Measurements from ENCODE around the gene LSG1.

LSG1 gene

GRCh38 chr3:194619741-194620140 is 52.2 kb downstream of the LSG1 start:
- H3K9me3 ChIP-seq (ENCODE audit: low read length): no peaks in the 10 kb centered on the region
- H3K9ac ChIP-seq (ENCODE audit: low read length): no peak overlapping the region
- no peak overlapping the region for H3K4me3 ChIP-seq (ENCODE audit: low read depth, low read length, poor library complexity, severe bottlenecking)
- H3K36me3 ChIP-seq (ENCODE audit: insufficient read depth, low read length): peaks cover 5% of the 10 kb centered on the region; the same call in 1 of the 2 replicates
- TF ChIP-seq CTCF (IDR thresholded peaks at IDR 0.05; ENCODE audit: low read length) (no peak), EZH2 (IDR thresholded peaks at IDR 0.05; ENCODE audit: borderline replicate concordance, low read length) (no peak)
- no peaks in the 10 kb centered on the region for H3K27me3 ChIP-seq (ENCODE audit: insufficient read depth, low read length)
- H2AFZ ChIP-seq (ENCODE audit: low read length): no peak overlapping the region
- H3K79me2 ChIP-seq (ENCODE audit: insufficient read depth, low read length): no peaks in the 10 kb centered on the region
- peaks cover 10% of the 10 kb centered on the region for H3K4me1 ChIP-seq (ENCODE audit: insufficient read depth, low read length, severe bottlenecking)
- no peaks in the 10 kb centered on the region for H3F3A ChIP-seq (ENCODE audit: insufficient read depth, low read length)
- H3K9me2 ChIP-seq (ENCODE audit: low read depth, low read length): no peaks in the 10 kb centered on the region
- no peak overlapping the region for H3K27ac ChIP-seq (ENCODE audit: low read depth, low read length, poor library complexity, severe bottlenecking)
- no peak overlapping the region for H3K4me2 ChIP-seq (ENCODE audit: low read length)
- H4K20me1 ChIP-seq (ENCODE audit: insufficient read depth, low read length): no peaks in the 10 kb centered on the region

- H3K4me1 ChIP-seq (ENCODE audit: insufficient read depth, low read length, severe bottlenecking): peaks cover 10% of the 10 kb centered on the region
- H3K4me3 ChIP-seq (ENCODE audit: low read depth, low read length, poor library complexity, severe bottlenecking): no peak overlapping the region
- no peaks in the 10 kb centered on the region for H3F3A ChIP-seq (ENCODE audit: insufficient read depth, low read length)
- no peaks in the 10 kb centered on the region for H3K9me2 ChIP-seq (ENCODE audit: low read depth, low read length)
- H3K9ac ChIP-seq (ENCODE audit: low read length): no peak overlapping the region
- no peak overlapping the region for H2AFZ ChIP-seq (ENCODE audit: low read length)
- H3K27ac ChIP-seq (ENCODE audit: low read depth, low read length, poor library complexity, severe bottlenecking): no peak overlapping the region
- TF ChIP-seq CTCF (IDR thresholded peaks at IDR 0.05; ENCODE audit: low read length): no peak
- TF ChIP-seq EZH2 (IDR thresholded peaks at IDR 0.05; ENCODE audit: borderline replicate concordance, low read length): no peak
- no peak overlapping the region for H3K4me2 ChIP-seq (ENCODE audit: low read length)
- H3K9me3 ChIP-seq (ENCODE audit: low read length): no peaks in the 10 kb centered on the region
- H3K27me3 ChIP-seq (ENCODE audit: insufficient read depth, low read length): no peaks in the 10 kb centered on the region
- H4K20me1 ChIP-seq (ENCODE audit: insufficient read depth, low read length): no peaks in the 10 kb centered on the region
- peaks cover 6% of the 10 kb centered on the region; the same call in 1 of the 2 replicates for H3K36me3 ChIP-seq (ENCODE audit: insufficient read depth, low read length)
- H3K79me2 ChIP-seq (ENCODE audit: insufficient read depth, low read length): no peaks in the 10 kb centered on the region
These were observed 53.0 kb downstream of the LSG1 start for GRCh38 chr3:194618858-194619608.

GRCh38 chr3:194617827-194618226 is 54.2 kb downstream of the LSG1 start:
- no peak overlapping the region for H3K9ac ChIP-seq (ENCODE audit: low read length)

More at GRCh38 chr3:194617827-194618226, 54.2 kb downstream of the LSG1 start:
- H3K4me3 ChIP-seq (ENCODE audit: low read depth, low read length, poor library complexity, severe bottlenecking): no peak overlapping the region
- H3K27ac ChIP-seq (ENCODE audit: low read depth, low read length, poor library complexity, severe bottlenecking): no peak overlapping the region
- no peaks in the 10 kb centered on the region for H3K79me2 ChIP-seq (ENCODE audit: insufficient read depth, low read length)
- peaks cover 8% of the 10 kb centered on the region; the same call in 1 of the 2 replicates for H3K36me3 ChIP-seq (ENCODE audit: insufficient read depth, low read length)
- H3K9me3 ChIP-seq (ENCODE audit: low read length): no peaks in the 10 kb centered on the region
- H4K20me1 ChIP-seq (ENCODE audit: insufficient read depth, low read length): no peaks in the 10 kb centered on the region
- no peak overlapping the region for H3K4me2 ChIP-seq (ENCODE audit: low read length)
- H3K4me1 ChIP-seq (ENCODE audit: insufficient read depth, low read length, severe bottlenecking): peaks cover 10% of the 10 kb centered on the region
- H3F3A ChIP-seq (ENCODE audit: insufficient read depth, low read length): no peaks in the 10 kb centered on the region
- H3K9me2 ChIP-seq (ENCODE audit: low read depth, low read length): no peaks in the 10 kb centered on the region
- no peak overlapping the region for H2AFZ ChIP-seq (ENCODE audit: low read length)
- no peak for TF ChIP-seq CTCF (IDR thresholded peaks at IDR 0.05; ENCODE audit: low read length)
- no peak for TF ChIP-seq EZH2 (IDR thresholded peaks at IDR 0.05; ENCODE audit: borderline replicate concordance, low read length)
- no peaks in the 10 kb centered on the region for H3K27me3 ChIP-seq (ENCODE audit: insufficient read depth, low read length)

Measured in OCI-LY1 (cell line).